GF-D8 (cell line): ENCODE results near the gene SYT12.
A peak's percentile ranks its signal among the peaks of the same experiment; 100 is the strongest.
"Not testable (repeated sequence)": the region's sequence is repeated elsewhere in the genome, so short reads cannot be mapped to it uniquely, and the experiment has no call there.

Experiments
- DNase-seq: peaks from one replicate; lab custom pipeline; 2025; lab: John Stamatoyannopoulos, UW

Gene SYT12, protein sequence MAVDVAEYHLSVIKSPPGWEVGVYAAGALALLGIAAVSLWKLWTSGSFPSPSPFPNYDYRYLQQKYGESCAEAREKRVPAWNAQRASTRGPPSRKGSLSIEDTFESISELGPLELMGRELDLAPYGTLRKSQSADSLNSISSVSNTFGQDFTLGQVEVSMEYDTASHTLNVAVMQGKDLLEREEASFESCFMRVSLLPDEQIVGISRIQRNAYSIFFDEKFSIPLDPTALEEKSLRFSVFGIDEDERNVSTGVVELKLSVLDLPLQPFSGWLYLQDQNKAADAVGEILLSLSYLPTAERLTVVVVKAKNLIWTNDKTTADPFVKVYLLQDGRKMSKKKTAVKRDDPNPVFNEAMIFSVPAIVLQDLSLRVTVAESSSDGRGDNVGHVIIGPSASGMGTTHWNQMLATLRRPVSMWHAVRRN

DNA sequence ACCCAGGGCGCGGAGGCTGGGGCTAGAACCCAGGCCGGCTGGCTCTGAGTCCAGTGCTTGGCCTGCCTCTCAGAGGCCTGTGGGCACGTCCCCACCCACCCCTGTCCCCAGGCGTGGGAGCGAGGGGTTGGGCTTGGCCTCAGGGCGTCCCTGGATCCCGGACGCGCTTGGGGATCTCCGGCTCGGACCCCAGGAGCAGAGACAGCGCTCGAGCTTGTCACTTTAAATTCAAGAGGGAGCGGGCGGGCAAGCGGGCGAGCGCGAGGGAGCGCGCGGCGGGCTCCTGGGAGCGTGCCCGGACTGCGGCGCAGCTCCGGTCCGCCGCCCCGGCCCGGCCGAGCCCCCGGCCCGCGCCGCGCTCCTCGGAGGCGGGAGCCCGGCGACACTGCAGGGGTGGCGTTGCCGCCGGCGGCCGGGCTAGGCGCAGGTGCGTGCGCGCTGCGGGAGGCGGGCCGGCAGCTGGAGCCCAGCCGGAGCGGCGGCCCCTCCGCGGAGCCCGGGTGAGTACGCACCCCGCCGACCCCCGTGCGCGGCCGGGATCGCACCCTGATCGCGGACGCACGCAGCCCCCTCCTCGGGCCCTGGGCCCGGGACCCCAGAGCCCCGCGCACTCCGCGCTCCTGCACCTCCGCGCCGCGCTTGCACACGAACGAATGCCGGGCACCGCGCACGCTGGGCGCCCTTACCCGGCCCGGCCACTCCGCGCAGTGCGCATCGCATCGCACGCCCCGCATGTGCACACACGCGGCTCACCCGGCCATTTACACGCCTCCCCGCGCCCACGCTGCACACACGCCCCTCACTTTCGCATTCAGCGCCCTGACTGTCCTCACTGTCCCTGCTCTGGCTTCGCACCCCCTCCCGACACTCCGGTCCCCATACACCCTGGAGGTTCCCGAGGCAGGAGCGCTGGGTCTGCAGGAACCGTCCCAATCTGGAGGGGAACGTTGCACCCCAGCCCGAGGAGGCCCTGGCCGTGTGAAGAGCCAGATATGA, at the start of gene SYT12:
Gene SYT12 (plus strand): TSS at position 174 of the 996 bp plus-strand sequence. CDS start 7,011 bp downstream, outside the sequence.
- DNase-seq = no peak

DNA sequence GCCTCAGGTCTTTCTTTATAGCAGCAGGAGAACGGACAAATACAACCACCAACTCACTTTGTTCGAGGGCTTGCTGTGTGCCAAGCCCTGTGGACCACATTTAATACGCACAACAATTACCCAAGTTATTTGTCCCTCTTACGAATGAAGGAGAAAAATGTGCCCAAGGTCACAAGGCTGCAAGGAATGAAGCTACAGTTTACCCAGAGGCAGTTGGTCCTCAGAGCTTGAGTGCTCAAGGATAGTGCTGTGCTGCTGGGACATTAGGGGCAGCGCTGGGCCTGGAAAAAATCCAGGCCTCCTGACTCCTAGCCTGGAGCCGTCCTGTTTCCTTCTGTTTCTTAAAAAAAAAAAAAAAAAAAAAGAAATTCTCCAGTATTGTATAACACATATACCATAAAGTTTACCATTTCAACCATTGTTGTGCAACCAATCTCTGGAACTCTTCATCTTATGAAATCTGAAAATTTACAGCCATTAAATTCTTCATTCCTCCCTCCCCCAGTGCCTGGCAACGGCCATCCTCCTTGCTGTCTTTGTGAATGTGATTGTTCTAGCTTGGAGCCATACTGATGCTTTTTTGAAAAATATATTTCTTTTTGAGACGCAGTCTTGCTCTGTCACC, 48.9 kb upstream of the SYT12 start:
- DNase-seq = no peak

DNA sequence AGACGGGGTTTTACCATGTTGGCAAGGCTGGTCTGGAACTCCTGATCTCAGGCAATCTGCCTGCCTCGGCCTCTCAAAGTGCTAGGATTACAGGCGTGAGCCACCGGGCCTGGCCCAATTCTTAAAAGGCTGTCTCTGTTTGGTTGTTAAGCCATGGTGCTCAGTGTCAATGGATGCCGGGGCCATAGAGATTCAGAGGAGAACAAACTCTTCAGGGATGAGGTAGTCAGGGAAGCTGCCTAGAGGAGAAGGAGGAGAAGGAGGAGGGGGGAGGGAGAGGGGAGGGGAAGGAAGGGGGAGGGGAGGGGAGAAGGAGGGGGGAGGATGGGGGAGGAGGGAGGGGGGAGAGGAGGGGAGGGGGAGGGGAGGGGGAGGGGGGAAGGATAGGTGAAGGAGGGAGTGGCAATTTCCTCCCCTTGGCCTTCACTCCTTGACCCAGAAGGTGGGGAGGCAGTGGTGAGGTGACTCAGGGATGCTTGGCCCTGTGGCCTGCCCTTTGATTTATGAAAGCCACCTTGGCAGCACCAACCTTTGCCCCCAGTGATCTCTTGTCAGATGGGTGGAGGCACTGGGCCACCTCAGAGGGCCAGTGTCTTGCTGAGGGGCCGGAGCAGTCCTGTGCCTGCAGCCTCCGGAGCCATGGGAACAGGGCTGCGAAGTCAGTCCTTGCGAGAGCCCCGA, 48.1 kb upstream of the SYT12 start, which contains the start of gene C11orf86:
Gene C11orf86 (plus strand): TSS at position 581 of the 681 bp plus-strand sequence. CDS start 59 bp downstream, at position 640.
- no peak for DNase-seq

DNA sequence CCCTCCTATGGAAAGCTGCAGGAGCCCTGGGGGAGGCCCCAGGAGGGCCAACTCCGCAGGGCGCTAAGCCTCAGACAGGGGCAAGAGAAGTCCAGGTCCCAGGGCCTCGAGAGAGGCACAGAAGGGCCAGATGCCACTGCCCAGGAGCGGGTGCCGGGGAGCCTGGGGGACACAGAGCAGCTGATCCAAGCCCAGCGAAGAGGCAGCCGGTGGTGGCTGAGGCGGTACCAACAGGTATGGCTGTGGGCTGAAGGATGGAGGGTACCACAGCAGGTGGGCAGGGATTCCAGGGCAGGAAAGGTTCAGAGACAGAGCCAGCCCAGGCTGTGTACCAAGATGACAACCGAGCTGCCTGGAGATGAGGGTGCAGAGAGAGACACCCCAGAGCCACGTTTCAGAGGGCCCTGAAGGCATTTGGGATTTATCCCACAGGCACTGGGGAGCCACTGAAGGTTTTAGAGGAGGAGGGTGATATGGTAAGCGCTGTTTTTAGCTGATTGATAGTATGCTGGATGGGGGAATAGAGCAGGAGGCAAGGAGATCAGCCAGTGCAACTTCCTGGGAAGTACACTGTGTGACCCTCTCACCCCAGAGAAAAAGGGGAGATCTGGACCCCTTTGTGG, 47.4 kb upstream of the SYT12 start:
- DNase-seq = no peak

DNA sequence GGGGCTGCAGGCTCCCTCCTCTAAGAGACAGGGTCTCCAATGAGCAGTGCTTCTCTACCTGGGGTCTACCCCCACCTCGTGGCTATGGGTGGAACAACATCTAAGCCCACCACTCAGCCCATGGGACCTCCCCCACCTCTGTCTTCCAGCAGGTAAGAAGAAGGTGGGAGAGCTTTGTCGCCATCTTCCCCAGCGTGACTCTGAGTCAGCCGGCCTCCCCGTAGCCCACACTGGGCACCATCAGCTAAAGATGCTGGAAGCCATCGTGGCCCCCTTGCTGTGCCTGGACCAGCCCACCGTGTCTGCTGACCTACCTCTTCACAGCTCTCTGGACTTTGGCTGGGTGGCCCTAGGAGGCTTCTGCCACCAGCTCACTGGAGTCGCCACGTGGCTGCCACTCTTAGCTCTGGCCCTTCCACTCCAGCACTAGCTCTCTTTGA, 46.9 kb upstream of the SYT12 start:
- no peak for DNase-seq

DNA sequence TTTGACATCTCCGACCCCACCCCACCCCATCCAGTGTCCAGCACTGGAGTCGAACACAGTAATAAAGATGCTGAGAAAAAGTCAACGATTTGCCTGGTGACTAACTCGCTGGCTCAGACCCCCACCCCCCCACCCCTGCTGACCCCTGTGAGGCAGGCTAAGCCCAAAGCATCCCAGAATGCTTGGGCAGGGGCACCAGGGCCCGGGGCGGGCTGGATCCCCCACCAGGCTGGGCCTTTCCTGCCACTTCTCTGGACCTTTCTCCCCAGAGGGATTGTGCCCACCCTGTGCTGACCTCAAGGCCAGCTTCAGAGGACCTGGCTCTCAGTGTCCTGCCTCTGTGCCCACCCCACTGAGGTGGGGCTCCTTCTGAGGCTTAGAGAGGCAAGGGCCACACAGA, 46.0 kb upstream of the SYT12 start:
- no peak for DNase-seq

DNA sequence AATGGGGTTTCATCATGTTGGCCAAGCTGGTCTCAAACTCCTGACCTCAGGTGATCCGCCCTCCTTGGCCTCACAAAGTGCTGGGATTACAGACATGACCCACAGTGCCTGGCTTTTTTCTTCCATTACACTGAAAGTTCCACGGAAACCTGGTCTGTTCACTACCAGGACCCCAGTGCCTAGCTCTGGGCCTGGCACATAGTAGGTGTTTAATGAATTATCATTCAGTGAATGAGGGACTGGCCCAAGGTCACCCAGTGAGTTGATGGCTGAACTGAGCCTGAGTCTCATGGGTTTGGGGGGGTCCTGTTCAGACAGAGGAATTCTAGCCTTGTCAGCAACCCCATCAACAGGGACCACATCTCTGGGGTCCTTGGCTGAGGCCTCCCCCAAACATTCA, 44.7 kb upstream of the SYT12 start:
- no peak for DNase-seq

DNA sequence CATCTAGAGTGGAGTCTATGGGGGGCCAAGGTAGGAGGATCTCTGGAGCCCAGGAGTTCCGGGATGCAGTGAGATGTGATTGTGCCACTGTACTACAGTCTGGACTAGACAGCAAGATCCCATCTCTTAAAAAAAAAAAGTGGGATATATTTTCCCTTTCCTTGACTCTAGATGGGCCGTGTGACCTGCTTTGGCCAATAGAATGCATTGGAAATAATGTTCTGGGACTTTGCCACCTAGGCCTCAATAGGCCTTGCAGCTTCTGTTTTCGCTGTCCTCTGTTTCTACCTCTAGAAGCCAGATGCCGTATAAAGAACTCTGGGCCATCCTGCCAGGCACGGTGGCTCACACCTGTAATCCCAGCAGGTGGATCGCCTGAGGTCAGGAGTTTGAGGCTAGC, 44.2 kb upstream of the SYT12 start:
- no peak for DNase-seq

DNA sequence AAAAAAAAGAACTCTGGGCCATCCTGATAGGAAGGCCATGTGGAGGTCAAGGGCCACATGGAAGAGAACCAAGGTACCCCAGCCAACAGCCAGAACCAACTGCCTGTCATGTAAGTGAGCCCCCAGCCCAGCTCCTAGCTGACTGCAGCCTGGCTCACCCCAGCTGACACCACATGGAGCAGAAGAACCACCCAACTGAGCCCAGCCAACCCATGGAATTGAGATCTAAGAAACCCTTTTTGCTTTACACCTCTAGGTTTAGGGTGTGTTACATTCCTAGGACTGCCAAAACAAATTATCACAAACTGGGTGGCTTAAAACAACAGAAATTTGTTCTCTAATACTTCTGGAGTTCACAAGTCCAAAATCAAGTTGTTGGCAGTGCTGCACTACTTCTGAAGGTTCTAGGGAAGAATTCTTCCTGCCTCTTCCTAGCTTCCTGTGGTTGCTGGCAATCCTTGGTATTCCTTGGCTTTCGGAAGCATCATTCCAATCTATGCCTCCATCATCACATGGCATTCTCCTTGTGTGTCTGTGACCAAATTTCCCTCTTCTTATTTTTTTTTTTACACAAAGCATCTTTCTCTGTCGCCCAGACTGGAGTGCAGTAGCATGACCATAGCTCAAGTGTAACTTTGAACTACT, 43.5 kb upstream of the SYT12 start:
- no peak for DNase-seq

DNA sequence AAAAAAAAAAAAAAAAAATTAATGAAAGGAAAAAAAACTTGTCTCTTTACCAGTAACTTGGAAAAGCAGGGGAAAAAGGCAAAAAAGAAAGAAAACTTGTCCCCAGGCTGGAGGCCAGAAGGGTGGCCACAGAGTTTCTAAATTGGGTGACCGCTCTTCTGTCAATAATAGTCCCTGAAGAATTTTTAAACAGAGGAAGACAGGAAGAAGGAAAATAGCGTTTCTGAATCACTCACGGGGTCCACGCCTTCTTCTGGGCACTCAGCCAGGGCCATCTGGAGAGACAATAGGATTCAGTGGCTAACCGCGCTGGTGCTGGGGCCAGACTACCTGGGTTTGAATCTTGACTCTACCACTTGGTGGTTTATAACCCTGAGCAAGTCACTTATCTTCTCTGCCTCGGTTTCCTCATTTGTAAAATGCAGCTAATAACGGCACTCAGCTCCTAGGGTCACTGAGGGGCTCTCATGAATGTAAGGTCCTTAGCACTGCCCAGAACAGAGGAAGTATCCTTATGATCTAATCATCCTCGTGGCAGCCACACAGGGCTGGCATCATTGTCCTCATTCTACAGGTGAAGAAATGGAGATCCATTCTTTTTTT, 40.9 kb upstream of the SYT12 start:
- DNase-seq = peak; percentile 62

DNA sequence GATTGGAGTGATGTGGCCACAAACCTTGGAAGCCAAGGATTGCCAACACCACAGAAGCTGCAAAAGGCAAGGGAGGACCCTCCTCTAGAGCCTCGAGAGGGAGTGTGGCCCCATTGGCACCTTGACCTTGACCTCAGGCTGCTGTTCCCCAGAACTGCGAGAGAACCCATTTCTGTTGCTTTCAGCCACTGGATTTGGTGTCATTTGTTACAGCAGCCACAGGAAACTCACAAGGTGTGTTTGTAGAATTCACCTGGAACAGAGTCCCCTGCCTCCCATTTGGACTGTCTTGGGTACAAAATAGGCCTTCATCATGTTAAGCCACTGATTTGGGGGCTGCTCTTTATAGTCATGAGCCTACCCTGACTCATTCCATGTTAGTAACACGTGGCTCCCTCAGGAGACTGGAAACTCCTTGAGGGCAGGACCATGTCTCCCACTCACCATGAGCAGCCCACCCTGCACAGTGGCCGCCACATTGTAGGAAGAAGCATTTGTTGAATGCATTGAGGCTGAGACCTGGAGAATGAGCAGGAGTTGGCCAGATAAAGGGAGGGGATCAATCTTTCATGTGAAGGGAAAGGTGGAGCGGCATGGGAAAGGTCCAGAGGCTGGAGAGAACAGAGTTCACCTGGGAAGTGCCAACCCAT, 39.5 kb upstream of the SYT12 start:
- DNase-seq = no peak

DNA sequence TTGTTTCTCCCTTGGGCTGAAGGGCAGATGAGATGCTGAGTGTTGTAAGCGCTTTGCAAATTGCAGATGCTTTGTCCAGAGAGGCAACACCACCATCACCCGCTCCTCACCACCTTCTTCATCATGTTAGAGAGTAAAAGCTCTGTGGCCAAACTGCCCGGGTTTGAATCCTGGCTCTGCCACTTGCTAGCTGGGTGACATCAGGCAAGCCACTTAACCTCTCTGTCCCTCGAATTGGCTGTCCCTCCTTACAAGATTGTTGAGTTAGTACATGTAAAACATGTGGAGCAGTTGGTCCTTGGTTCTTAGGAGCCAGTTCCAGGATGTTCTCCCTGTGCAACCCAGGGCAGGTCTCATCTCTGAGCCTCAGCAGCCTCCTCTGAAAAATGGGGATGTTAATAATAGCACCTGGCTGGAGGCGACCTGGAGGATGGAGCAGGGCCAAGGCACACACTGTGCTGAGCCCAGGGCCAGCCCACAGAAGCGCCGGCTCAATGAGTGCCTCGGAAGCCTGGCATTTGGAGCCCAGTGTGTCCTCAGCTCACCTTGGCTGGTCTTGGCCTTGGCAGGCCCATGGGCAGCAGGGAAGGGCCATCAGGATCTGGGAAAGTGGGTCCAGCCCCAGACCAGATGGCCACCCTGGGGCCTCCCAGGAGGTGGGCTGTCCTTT, 37.3 kb upstream of the SYT12 start:
- no peak for DNase-seq

DNA sequence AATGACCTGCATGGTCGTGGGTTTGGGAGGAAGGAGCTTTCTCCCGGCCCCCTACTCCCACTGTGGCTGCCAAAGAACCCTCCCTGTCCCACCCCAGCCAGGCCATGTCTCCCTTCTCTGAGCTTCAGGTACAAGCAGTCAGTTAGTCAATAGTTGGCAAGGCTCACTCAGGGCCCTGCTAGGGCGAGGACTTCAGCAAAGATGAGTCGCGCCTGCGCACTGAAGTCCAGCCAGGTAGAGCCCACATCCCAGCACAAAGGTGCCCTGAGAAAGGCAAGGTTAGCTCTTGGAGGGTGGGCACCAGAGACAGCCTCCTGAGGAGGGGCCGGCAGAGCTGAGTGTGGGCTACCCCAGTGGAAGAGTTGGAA, 36.8 kb upstream of the SYT12 start:
- no peak for DNase-seq

DNA sequence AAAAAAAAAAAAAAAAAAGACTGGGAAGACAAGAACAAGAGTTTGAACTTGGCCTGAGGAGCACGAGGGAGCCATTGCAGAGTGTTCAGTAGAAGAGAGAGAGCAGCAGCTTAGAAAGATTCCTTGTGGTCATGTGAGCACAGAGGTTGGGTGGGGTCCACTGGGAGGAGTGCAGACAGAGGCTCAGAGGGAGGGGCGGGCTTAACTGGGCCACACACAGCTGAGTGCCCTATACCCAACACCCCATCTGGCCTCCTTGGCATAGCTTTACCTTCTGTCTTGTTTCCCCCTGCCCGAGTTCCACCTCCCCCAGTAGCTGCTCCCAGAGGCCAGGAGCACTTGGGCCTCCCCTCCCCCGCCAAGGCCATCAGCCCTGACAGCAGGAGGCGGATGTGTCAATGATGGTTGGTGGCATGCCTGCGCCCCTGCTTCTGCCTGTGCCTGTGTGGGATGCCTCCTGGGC, 35.7 kb upstream of the SYT12 start:
- no peak for DNase-seq

DNA sequence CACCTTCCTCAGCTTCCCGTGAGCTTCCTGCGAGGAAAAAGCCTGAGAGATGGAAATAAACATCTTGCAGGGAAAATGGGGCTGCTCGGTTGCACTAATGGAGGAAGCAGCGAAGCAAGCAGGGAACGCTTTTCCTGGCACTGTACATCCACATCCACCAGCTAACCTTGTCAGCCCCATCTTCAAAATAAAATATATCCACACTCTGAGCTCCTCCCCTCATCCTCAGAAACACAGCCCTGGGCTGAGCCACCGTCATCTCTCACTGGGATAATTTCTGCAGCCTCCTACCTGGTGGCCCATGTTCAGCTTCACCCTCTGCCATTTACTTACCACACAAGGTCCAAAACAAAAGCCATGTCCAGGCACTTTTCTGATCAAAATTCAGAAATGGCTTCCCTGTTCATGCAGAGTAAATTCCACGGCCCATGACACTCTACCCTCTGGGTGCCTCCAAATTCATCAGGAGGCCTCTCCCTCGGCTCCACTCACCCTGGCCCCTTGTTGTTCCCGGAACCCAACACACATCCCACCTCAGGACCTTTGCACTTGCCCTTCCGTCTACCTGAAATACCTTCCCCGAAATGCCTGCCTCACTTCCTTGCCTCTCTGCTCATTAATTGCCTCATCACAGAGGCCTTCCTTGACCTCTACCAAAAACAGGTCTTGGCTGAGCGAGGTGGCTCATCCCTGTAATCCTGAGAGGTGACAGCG, 34.9 kb upstream of the SYT12 start:
- DNase-seq = no peak

DNA sequence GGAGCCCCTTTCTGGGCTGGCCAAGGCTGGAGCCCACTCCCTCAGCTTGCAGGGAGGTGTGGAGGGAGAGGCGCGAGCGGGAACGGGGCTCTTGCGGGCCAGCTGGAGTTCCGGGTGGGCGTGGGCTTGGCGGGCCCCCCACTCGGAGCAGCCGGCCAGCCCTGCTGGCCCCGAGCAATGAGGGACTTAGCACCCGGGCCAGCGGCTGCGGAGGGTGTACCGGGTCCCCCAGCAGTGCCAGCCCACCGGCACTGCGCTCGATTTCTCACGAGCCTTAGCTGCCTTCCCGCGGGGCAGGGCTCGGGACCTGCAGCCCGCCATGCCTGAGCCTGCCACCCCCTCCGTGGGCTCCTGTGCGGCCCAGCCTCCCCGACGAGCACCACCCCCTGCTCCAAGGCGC, 34.2 kb upstream of the SYT12 start:
- DNase-seq = not testable (repeated sequence)

DNA sequence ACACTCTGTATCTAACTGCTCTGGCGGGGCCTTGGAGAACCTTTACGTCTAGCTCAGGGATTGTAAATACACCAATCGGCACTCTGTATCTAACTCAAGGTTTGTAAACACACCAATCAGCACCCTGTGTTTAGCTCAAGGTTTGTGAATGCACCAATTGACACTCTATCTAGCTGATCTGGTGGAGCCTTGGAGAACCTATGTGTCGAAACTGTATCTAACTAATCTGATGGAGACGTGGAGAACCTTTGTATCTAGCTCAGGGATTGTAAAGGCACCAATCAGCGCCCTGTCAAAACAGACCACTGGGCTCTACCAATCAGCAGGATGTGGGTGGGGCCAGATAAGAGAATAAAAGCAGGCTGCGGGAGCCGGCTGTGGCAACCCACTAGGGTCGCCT, 33.6 kb upstream of the SYT12 start:
- not testable (repeated sequence) for DNase-seq

DNA sequence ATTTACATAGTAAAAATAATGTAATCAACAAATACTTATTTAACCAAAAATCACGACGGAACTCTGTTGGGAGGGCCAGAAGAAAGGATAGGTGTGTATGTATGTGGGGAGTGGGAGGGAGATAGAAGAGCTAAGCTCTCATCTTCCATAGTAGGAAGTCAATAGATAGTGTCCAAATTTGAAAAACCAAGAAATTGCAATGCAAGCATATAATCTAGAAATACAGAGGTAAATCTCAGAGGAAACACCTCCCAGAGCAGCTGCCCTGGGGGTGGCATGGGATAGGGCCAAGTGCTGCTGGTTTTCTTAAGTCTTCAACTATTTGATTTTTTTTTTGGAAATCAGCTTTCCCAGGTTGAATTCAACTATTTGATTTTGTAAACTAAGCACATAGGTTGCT, 30.9 kb upstream of the SYT12 start:
- no peak for DNase-seq
